Mucosa of stomach (tissue), 1 donor: ENCODE measurements around the gene ARVCF.

Source experiments
- H3K27me3 ChIP-seq: one replicate; pipeline ENCODE4 v1.7.0; 2013; ENCODE audit warnings: mild to moderate bottlenecking, low read length; ENCODE audit not compliant: control insufficient read depth, insufficient read depth
- H3K36me3 ChIP-seq: one replicate; pipeline ENCODE4 v1.7.0; 2013; ENCODE audit warnings: low read length; ENCODE audit not compliant: control insufficient read depth, insufficient read depth
- H3K4me1 ChIP-seq: one replicate; pipeline ENCODE4 v1.7.0; 2013; ENCODE audit warnings: mild to moderate bottlenecking, low read length; ENCODE audit not compliant: control insufficient read depth, insufficient read depth
- H3K4me3 ChIP-seq: one replicate; pipeline ENCODE4 v1.7.0; 2013; ENCODE audit warnings: low read length
- H3K9ac ChIP-seq: one replicate; pipeline ENCODE4 v1.7.0; 2013; ENCODE audit warnings: mild to moderate bottlenecking, low read length, moderate library complexity
- H3K9me3 ChIP-seq: one replicate; pipeline ENCODE4 v1.7.0; 2013; ENCODE audit warnings: mild to moderate bottlenecking, low read length, moderate library complexity; ENCODE audit not compliant: control insufficient read depth
- donor health status: Pancreatic carcinoma.

ARVCF gene

GRCh38 chr22:19981171-19981960, 35.3 kb downstream of the ARVCF start:
- no peaks in the 10 kb centered on the region for H3K36me3 ChIP-seq
- H3K9me3 ChIP-seq, result no peaks in the 10 kb centered on the region
- H3K9ac ChIP-seq, result no peak overlapping the region

GRCh38 chr22:19980766-19981165, 35.9 kb downstream of the ARVCF start:
- Histone ChIP-seq H3K4me3 (no peak overlapping the region), H3K4me1 (peaks cover 15% of the 10 kb centered on the region), H3K9me3 (no peaks in the 10 kb centered on the region), H3K27me3 (peaks cover 2% of the 10 kb centered on the region), H3K36me3 (no peaks in the 10 kb centered on the region), H3K9ac (no peak overlapping the region)

More at GRCh38 chr22:19981171-19981960, 35.3 kb downstream of the ARVCF start:
- Histone ChIP-seq H3K4me3 (no peak overlapping the region), H3K4me1 (peaks cover 21% of the 10 kb centered on the region), H3K27me3 (peaks cover 8% of the 10 kb centered on the region)

DNA sequence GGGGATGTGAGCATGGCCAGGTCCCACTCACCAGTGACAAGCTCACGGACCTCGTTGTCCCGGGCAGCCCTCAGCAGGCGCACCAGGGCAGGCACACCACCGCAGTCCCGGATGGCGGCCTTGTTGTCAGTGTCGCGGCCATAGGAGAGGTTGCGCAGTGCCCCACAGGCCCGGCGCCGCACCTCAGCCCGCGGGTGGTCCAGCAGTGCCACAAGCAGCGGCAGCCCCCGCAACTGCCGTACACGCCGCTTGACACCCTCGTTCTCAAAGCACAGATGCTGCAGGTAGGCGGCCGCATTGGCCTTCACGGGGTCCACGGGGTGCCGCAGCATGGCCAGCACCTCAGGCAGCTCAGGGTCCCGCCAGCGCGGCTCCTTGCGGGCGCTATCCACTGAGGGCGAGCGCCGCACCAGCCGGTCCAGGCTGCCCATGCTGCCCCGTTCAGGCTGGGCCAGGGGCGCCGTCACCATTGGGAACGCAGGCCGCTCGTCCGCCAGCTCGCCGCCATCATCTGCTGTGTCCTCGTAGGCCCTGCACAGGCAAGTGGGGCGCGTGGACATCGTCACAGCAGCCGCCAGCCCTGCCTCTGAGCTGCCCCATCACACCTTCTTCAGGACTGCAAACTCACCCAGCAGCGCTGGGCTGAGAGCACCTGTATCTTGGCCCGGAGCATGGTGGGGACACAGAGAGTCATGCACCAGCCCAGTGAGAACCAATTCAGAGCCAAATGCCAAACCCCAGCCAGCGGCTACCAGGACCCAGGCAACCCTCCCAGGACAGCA, 36.7 kb downstream of the ARVCF start:
- H3K36me3 ChIP-seq, result no peaks in the 10 kb centered on the region
- peaks cover 8% of the 10 kb centered on the region for H3K4me1 ChIP-seq
- H3K9ac ChIP-seq, result no peak overlapping the region
- no peak overlapping the region for H3K4me3 ChIP-seq
- H3K9me3 ChIP-seq, result no peaks in the 10 kb centered on the region
- no peaks in the 10 kb centered on the region for H3K27me3 ChIP-seq

GRCh38 chr22:19978748-19979147, 37.9 kb downstream of the ARVCF start:
- Histone ChIP-seq H3K9ac (no peak overlapping the region), H3K4me3 (no peak overlapping the region), H3K27me3 (no peaks in the 10 kb centered on the region), H3K9me3 (no peaks in the 10 kb centered on the region), H3K36me3 (no peaks in the 10 kb centered on the region), H3K4me1 (peaks cover 8% of the 10 kb centered on the region)

DNA sequence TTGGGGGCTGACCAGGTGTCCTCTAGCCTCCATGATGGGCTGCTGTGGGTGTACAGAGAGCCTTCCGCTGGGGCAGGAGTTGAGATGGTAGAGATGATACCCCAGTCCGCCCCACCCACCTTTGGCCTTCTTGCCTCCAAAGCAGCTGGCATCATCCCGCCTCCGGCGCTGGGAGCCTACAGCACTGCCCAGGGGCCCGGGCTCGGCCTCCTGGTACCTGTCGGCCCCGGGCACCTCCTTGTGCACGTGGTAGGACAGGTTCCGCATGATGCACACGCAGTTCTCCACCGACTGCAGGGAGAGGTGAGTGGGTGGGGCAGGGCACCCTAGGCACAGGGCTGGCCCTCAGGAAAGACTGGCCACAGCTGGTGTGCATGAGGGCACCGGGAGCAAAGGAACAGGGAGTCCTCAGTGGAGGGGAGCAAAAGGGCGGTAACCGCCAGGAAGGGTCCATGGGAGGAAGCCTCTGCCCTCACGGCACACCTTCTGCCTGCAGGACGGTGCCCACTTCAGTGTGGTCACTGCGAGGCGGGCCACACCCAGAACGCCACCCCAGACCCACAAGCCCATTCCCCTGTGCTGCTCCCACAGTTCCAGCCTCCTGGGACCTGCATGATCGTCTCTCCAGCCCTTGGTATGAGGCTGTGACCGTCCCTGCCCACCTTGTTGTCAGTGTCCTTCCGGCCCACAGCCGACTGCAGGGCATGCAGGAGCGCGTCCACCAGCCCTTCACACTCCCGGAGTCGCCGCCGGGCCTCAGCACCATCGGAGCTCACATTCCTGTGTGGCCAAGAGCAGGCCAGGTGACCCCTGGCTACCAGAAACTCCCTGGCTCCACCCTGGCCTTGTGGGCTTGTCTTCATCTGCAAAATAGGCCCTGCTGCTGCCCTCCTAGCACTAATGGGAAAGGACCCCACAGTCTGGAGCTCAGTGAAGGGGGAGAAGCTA, 39.1 kb downstream of the ARVCF start:
- Histone ChIP-seq H3K9me3 (no peaks in the 10 kb centered on the region), H3K9ac (no peak overlapping the region), H3K36me3 (no peaks in the 10 kb centered on the region), H3K4me1 (peaks cover 5% of the 10 kb centered on the region), H3K27me3 (no peaks in the 10 kb centered on the region), H3K4me3 (no peak overlapping the region)

GRCh38 chr22:19976671-19977070, 40.0 kb downstream of the ARVCF start:
- H3K9me3 ChIP-seq, result no peaks in the 10 kb centered on the region
- H3K27me3 ChIP-seq, result no peaks in the 10 kb centered on the region
- no peak overlapping the region for H3K9ac ChIP-seq
- no peak overlapping the region for H3K4me3 ChIP-seq
- H3K36me3 ChIP-seq, result no peaks in the 10 kb centered on the region
- peaks cover 5% of the 10 kb centered on the region for H3K4me1 ChIP-seq

DNA sequence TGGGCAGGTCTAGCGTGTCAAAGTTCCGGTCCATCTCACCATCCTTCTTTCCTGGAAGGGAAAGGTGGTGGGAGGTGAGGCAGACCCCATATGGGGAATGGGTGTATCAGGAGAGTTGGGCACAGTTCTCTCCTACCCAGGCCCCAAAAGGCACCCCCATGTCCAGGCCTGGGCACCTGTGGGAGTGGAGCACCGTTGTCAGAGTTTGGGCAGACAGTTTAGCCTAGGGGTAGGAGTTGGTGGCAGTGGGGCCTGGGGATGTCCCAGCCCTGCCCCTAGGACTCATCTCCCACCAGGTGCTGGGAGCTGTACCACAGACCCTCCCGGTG, 41.0 kb downstream of the ARVCF start:
- H3K4me1 ChIP-seq, result peaks cover 8% of the 10 kb centered on the region
- H3K9ac ChIP-seq, result no peak overlapping the region
- no peak overlapping the region for H3K4me3 ChIP-seq
- H3K36me3 ChIP-seq, result no peaks in the 10 kb centered on the region
- H3K9me3 ChIP-seq, result no peaks in the 10 kb centered on the region
- no peaks in the 10 kb centered on the region for H3K27me3 ChIP-seq

DNA sequence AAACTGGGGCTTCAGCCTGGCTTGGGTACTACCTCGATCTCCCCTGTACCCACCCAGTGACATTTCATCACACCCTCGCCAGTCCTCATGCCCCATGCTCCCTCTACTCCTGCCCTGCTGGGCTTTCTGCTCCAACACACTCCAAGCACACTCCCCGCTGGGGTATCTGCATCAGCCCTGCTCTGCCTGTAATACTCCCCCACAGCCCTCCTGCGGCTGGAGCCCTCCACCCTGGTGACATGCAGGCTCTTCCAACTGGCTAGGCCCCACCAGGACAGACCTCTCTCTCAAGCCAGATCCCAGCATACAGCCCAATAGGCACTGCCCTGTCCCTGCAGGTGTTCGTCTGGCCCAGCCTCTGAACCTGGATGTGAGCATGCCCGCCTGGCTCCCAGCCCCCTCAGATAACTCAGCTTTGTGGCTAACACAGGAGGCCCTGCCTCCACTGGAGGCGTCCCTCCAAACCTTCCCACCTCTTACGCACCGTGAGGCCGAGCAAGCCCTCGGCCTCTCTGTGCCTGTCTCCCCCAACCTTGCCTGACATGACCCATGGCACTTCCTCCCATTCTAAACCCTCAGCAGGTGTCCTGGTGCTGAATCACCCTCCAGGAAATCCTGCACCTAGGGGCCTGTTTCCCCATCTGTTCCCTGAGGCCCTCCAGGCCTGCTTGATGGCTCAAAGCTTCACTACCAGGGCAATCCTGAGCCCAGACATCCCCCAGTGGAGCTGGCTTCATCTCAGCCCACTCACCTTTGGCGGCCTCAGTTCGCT, 41.5 kb downstream of the ARVCF start:
- Histone ChIP-seq H3K4me3 (no peak overlapping the region), H3K9me3 (no peaks in the 10 kb centered on the region), H3K4me1 (peaks cover 10% of the 10 kb centered on the region), H3K9ac (no peak overlapping the region), H3K36me3 (no peaks in the 10 kb centered on the region), H3K27me3 (no peaks in the 10 kb centered on the region)

DNA sequence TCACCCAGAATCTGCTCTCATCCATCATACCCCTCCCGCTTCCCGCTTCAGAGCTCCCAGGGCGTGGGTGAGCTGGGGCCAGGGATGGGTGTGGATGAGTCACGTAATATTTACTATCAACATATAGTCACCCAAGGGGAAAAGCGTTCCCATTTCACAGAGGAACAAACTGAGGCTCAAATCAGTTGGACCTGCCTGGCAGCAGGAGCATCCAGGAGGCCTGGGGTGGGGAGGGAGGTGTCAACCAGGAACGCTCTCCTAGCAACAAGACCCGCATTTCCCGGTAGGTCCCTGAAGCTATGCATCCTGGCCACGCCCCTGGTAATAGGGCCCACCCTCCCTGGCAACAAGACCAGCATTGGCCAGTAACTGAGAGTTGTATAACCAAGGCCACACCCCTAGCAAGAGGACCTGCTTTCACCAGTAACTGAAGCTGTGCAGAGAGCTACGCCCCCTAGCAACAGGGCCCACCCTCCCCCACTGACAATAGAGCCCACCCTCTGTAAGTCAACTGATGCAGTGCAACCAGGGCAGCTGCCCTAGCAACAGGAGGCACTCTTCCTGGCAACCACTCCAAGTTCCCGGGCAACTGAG, 42.3 kb downstream of the ARVCF start:
- no peaks in the 10 kb centered on the region for H3K36me3 ChIP-seq
- no peak overlapping the region for H3K9ac ChIP-seq
- no peak overlapping the region for H3K4me3 ChIP-seq
- peaks cover 10% of the 10 kb centered on the region for H3K4me1 ChIP-seq
- H3K9me3 ChIP-seq, result no peaks in the 10 kb centered on the region
- H3K27me3 ChIP-seq, result no peaks in the 10 kb centered on the region

DNA sequence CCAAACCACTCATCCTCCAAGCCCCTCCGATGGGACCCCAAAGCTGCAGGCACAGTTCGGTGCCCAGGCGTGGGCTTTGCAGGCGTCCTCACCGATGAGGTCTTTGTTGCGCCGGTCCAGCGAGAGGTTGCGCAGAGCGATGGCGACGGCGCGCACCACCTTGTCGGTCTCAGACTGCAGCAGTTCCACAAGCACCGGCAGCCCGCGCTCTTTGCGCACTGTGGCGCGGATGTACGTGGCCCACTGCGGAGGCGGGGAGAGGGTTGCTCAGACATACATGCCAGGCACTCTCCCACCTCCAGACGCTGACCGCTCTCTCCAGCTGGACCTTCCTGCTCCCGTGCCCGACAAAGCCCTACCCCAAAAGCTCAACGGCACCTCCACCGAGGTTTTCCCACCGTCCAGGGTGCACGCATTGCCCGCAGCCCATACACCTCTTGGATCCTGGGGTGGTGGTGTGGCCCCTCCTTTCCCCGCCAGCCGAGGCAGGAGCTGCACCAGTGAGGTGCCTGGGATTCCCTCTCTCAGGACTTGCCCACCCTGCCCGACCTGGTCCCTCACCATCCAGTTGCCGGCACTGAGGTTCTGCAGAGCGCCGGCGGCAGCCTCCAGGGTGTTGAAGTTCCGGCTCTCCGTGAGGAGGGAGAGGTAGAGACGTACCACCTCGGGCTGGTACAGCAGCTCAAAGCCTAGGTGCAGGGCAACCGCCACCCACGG, 42.9 kb downstream of the ARVCF start:
- no peaks in the 10 kb centered on the region for H3K9me3 ChIP-seq
- H3K9ac ChIP-seq, result no peak overlapping the region
- H3K4me3 ChIP-seq, result no peak overlapping the region
- no peaks in the 10 kb centered on the region for H3K36me3 ChIP-seq
- peaks cover 10% of the 10 kb centered on the region for H3K4me1 ChIP-seq
- no peaks in the 10 kb centered on the region for H3K27me3 ChIP-seq
